Rectal smooth muscle tissue (tissue), 1 donor: ENCODE measurements around the gene CHST11.

ENCODE experiments used
- H3K27ac ChIP-seq: one replicate; pipeline ENCODE4 v1.7.0; 2013; ENCODE audit warnings: low read depth, low read length, inconsistent platforms
- H3K27me3 ChIP-seq: one replicate; pipeline ENCODE4 v1.7.0; 2013; ENCODE audit warnings: low read length; ENCODE audit not compliant: control insufficient read depth, insufficient read depth
- H3K36me3 ChIP-seq: one replicate; pipeline ENCODE4 v1.7.0; 2013; ENCODE audit warnings: low read length; ENCODE audit not compliant: control insufficient read depth, insufficient read depth
- H3K4me1 ChIP-seq: one replicate; pipeline ENCODE4 v1.7.0; 2013; ENCODE audit warnings: low read length; ENCODE audit not compliant: control insufficient read depth, insufficient read depth
- H3K4me3 ChIP-seq: one replicate; pipeline ENCODE4 v1.7.0; 2013; ENCODE audit warnings: low read length
- H3K9ac ChIP-seq: one replicate; pipeline ENCODE4 v1.7.0; 2013; ENCODE audit warnings: low read length

CHST11 gene

DNA sequence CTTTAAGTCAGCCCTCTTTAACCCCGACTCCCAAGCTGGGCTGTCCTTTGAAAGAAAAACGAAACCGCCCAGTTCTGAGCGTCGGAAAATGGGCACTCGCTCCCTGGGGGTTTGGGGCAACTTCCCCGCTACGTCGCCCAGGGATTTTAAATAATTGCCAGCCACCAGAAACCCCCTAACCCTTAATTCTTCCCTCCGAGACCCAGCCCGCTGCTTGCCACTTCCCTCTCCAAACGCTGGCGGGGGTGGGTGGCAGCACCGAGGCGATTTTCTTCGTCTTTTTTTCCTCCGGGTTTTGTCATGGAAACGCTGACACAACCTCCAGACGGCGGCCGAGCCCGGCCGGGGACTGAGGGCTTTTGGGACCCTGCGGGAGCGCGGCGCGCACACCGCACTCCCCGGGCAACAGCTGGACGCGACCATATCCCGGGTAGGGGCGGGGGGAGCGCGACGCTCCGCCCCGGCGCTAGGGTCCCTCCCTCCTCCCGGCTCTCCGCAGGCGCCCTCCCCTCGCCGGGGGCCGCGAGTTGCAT is at the start of gene CHST11:
Gene CHST11 (plus strand): TSS at position 532 of the 533 bp plus-strand sequence.
- peaks cover 2% of the 10 kb centered on the region for H3K4me1 ChIP-seq
- H3K27ac ChIP-seq = peak within 1 kb of the TSS; percentile 68
- no peaks in the 10 kb centered on the region for H3K36me3 ChIP-seq
- H3K27me3 ChIP-seq = peaks cover 2% of the 10 kb centered on the region
- peak within 1 kb of the TSS; percentile 79 for H3K4me3 ChIP-seq
- peak within 1 kb of the TSS; percentile 60 for H3K9ac ChIP-seq

- H3K9ac ChIP-seq = no peak overlapping the region
- no peak overlapping the region for H3K27ac ChIP-seq
- no peaks in the 10 kb centered on the region for H3K36me3 ChIP-seq
- no peak overlapping the region for H3K4me3 ChIP-seq
- H3K4me1 ChIP-seq = no peaks in the 10 kb centered on the region
- H3K27me3 ChIP-seq = no peaks in the 10 kb centered on the region
Observed at GRCh38 chr12:104407438-104407837, 49.3 kb upstream of the CHST11 start.

GRCh38 chr12:104407922-104408321 is 48.8 kb upstream of the CHST11 start:
- H3K27me3 ChIP-seq = no peaks in the 10 kb centered on the region
- no peak overlapping the region for H3K27ac ChIP-seq
- no peaks in the 10 kb centered on the region for H3K36me3 ChIP-seq
- H3K4me1 ChIP-seq = no peaks in the 10 kb centered on the region
- H3K9ac ChIP-seq = no peak overlapping the region
- H3K4me3 ChIP-seq = no peak overlapping the region

DNA sequence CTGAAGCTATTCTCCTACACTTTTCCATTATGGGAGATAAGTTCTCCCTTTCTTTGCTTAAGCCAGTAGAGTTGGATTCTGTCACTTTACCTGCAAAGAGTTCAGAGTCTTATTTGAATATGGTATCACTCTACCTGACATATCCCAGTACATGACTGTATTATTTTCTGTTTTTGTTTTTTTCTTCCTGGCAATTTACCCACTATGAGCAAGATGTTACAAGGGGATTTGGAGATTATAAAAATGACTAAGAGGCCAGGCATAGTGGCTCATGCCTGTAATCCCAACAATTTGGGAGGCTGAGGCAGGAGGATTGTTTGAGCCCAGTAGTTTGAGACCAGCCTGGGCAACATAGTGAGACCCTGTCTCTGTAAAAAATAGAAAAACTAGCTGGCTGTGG is 46.4 kb upstream of the CHST11 start:
- H3K36me3 ChIP-seq = no peaks in the 10 kb centered on the region
- peaks cover 3% of the 10 kb centered on the region for H3K27me3 ChIP-seq
- H3K4me1 ChIP-seq = no peaks in the 10 kb centered on the region
- no peak overlapping the region for H3K27ac ChIP-seq
- no peak overlapping the region for H3K9ac ChIP-seq
- H3K4me3 ChIP-seq = no peak overlapping the region

GRCh38 chr12:104410786-104411185 is 46.0 kb upstream of the CHST11 start:
- H3K4me3 ChIP-seq = no peak overlapping the region
- no peak overlapping the region for H3K9ac ChIP-seq
- no peaks in the 10 kb centered on the region for H3K36me3 ChIP-seq
- peaks cover 3% of the 10 kb centered on the region for H3K27me3 ChIP-seq
- no peaks in the 10 kb centered on the region for H3K4me1 ChIP-seq
- no peak overlapping the region for H3K27ac ChIP-seq

DNA sequence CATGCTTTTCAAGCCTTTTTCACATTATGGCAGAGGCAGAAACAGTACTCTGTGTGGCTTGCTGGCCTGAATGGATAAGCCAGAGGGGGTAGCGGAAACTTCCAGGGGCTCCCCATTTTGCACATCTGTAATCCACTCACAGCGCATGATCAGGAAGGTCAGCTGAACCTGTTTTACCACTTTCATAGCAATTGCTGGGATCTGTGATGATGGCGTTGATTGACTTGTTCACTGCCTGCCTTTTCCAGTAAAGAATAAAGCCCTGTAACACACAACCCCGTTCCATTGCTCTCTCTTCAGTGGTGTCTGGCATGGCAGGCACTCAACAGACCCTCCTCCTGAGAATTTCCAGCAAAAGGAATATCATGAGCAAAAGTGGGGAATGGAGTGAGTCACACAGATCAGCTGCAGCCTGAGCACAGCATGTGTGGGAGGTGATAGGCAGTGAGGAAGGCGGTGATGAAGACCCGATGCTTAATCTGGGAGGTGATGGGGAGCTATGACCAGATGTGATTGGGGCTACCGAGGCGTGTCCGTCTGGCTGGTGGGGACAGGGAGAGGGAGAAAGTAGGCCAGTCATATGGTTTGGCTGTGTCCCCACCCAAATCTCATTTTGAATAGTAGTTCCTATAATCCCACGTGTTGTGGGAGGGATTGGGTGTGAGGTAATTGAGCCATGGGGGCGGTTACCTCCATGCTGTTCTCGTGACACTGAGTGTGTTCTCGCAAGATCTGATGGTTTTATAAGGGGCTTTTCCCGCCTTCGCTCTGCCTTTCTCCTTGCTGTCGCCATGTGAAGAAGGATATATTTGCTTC is 44.7 kb upstream of the CHST11 start:
- H3K9ac ChIP-seq = no peak overlapping the region
- H3K27me3 ChIP-seq = peaks cover 3% of the 10 kb centered on the region
- H3K4me1 ChIP-seq = no peaks in the 10 kb centered on the region
- H3K4me3 ChIP-seq = no peak overlapping the region
- H3K36me3 ChIP-seq = no peaks in the 10 kb centered on the region
- H3K27ac ChIP-seq = no peak overlapping the region

GRCh38 chr12:104412681-104413080 is 44.1 kb upstream of the CHST11 start:
- Histone ChIP-seq H3K27me3 (peaks cover 3% of the 10 kb centered on the region), H3K9ac (no peak overlapping the region), H3K27ac (no peak overlapping the region), H3K36me3 (no peaks in the 10 kb centered on the region), H3K4me1 (no peaks in the 10 kb centered on the region), H3K4me3 (no peak overlapping the region)

DNA sequence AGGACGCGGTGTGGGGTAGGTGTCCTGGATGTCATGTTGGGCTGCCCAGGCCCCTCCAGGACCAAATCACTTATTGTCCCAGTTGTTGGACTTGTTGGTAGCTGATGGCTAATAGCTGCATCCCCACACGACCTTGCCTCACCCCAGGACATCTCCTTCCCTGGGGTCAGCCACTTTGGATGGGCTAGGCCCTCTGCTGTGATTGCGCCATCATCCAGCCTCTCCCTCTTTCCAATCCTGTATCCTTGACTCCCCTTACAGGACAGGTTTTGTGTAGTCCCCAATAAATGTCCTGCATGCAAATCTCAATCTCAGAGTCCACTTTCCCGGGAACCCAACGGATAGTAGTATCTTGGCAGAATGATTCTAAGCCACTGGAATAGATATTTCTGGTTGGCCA is 43.4 kb upstream of the CHST11 start:
- H3K36me3 ChIP-seq = no peaks in the 10 kb centered on the region
- H3K9ac ChIP-seq = no peak overlapping the region
- H3K27me3 ChIP-seq = peaks cover 3% of the 10 kb centered on the region
- H3K27ac ChIP-seq = no peak overlapping the region
- H3K4me1 ChIP-seq = no peaks in the 10 kb centered on the region
- no peak overlapping the region for H3K4me3 ChIP-seq

DNA sequence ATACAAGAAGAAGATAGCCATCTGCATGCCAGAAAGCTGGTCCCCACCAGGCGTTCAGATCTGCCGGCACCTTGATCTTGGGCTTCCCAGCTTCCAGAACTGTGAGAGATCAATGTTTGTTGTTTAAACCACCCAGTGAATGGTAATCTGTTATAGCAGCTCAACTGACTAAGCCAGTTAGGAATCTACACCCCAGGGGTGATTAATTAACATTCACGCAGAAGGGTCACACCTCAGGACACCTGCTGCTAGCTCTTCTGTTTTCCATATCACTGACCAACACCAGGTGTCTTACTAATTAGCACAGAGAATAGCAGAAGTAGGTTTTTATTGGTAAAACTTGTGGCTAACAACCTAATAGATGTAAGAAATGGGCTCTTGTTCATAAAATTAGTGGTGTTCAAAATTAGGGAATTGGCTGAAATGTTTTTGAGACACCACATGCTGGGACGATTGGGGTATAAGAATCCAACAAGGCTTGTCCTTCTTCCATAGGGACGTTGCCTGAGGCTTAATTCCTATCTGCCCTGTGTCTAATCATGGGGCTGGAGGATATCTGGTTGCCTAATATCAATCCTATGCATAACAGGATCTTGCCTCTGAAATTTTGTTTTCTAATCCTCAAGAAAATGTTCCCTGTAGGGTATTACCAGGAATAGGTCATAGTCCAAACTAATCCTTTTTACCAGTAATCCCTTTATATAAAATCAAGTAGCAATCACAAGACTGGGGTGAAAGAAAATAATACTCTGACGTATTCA is 42.0 kb upstream of the CHST11 start:
- Histone ChIP-seq H3K27ac (no peak overlapping the region), H3K4me3 (no peak overlapping the region), H3K36me3 (no peaks in the 10 kb centered on the region), H3K27me3 (peaks cover 3% of the 10 kb centered on the region), H3K9ac (no peak overlapping the region), H3K4me1 (no peaks in the 10 kb centered on the region)

- no peak overlapping the region for H3K27ac ChIP-seq
- H3K4me1 ChIP-seq = no peaks in the 10 kb centered on the region
- no peak overlapping the region for H3K9ac ChIP-seq
- no peaks in the 10 kb centered on the region for H3K36me3 ChIP-seq
- no peak overlapping the region for H3K4me3 ChIP-seq
- H3K27me3 ChIP-seq = peaks cover 3% of the 10 kb centered on the region
Observed at GRCh38 chr12:104415342-104415980, 41.3 kb upstream of the CHST11 start.

DNA sequence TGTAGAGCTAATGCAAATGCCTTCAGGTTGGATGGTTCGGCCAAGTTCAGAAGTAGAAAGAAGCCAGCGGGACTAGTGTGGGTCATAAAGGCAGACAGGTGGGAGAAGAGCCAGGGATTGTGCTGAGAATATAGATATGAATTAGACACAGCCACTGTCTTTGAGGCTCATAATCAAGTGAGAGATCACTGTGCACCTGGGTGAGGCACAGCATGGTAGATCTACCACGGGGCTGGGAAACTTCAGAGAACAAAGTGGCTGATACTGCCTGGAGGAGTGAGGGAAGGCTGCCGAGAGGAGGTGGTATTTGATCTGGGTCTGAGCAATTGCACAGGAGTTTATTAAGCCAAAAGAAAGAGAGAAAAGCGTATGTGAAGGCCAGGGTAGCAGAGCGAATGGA is 40.6 kb upstream of the CHST11 start:
- Histone ChIP-seq H3K27me3 (peaks cover 3% of the 10 kb centered on the region), H3K9ac (no peak overlapping the region), H3K4me1 (no peaks in the 10 kb centered on the region), H3K27ac (no peak overlapping the region), H3K4me3 (no peak overlapping the region), H3K36me3 (no peaks in the 10 kb centered on the region)

DNA sequence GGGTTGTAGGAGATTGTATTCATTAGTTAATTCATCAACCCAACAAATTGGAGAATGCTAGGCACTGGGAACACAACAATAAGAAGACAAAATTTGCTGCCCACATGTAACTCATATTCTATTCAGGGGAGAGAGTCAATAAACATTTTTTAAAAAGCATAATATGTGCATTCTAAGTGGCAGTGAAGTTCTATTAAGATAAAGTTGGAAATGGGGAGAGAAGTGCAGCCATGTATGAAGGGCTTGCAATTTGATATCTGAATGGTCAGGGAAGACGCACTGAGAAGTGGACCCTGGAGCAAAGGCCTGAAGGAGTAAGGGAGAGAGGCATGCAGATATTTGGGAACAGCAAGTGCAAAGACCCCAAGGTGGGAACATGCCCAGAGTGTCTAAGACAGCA is 40.2 kb upstream of the CHST11 start:
- H3K27ac ChIP-seq = no peak overlapping the region
- no peak overlapping the region for H3K9ac ChIP-seq
- H3K4me1 ChIP-seq = no peaks in the 10 kb centered on the region
- H3K36me3 ChIP-seq = no peaks in the 10 kb centered on the region
- peaks cover 3% of the 10 kb centered on the region for H3K27me3 ChIP-seq
- H3K4me3 ChIP-seq = no peak overlapping the region
